Left colon (tissue), 2 donors: ENCODE data around the gene LIN37. TPM values are rescaled to one million over a fixed set of nuclear protein-coding genes. Genes with fewer than 3 reads are reported as not detected.
A peak's percentile ranks its signal among the peaks of the same experiment; 100 is the strongest.

Experiments
- ATAC-seq: fragments of 200-7000 bp; cut with Tn5 transposase; one replicate; pipeline ENCODE4 v1.9.1; 2020; ENCODE audit warnings: mild to moderate bottlenecking, moderate library complexity
- DNase-seq, 2 donors: peaks; one replicate each; pipeline ENCODE4 v3.0.0-alpha.2; 2020
- intact Hi-C, 2 donors: fragments of 100-400 bp; cut with DNase I in 1 of 2; cut with micrococcal nuclease in 1 of 2; formaldehyde crosslinking; loops; one replicate each; pipeline versions ENCODE4 v1.11.2 to v1.14.0; 2022; cut with DNase I, micrococcal nuclease
- total RNA-seq, 2 donors: library from RNA; stranded (reverse); fragmentation: NEBNext Ultra II Directional; extraction: Animal tissue kit (Norgen Biotek cat#: 25700); gene quantifications; one replicate each; pipeline ENCODE4 v1.2.1, GENCODE V29; 2021
- donor health status: DM: no; HTN: no; CAD: no.
- donor health status: DM: yes; HTN: yes; CAD: no.

LIN37 gene
- total RNA-seq, 2 donors from 2014 or later, result 5.9 to 6.1 TPM

DNA sequence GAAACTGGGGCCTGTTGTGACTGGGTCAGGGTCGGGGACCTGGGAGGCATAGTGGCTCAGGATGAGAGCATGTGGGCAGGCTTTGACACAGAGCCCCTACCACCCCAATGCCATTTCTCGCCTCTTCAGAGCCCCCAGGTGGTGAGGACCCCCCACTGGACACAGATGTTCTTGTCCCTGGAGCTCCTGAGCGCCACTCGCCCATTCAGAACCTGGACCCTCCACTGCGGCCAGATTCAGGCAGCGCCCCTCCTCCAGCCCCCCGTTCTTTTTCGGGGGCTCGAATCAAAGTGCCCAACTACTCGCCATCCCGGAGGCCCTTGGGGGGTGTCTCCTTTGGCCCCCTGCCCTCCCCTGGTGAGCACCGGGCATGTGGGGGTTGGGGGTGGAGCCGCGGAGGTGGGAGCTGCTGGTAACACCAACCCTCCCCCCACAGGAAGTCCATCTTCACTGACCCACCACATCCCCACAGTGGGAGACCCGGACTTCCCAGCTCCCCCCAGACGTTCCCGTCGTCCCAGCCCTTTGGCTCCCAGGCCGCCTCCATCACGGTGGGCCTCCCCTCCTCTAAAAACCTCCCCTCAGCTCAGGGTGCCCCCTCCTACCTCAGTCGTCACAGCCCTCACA lies 16.5 kb upstream of the LIN37 start:
- DNase-seq (no peak), ATAC-seq (no peak)
- intact Hi-C loops, result no loop called here

DNA sequence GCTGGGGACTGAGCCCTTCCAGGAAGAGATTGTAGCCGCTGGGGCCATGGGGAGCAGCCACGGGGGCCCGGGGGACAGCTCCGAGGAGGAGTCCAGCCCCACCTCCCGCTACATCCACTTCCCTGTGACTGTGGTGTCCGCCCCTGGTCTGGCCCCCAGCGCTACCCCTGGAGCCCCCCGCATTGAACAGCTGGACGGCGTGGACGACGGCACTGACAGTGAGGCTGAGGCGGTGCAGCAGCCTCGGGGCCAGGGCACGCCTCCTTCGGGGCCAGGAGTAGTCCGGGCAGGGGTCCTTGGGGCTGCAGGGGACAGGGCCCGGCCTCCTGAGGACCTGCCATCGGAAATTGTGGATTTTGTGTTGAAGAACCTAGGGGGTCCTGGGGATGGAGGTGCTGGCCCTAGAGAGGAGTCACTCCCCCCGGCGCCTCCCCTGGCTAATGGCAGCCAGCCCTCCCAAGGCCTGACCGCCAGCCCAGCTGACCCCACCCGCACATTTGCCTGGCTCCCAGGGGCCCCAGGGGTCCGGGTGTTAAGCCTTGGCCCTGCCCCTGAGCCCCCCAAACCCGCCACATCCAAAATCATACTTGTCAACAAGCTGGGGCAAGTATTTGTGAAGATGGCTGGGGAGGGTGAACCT lies 15.7 kb upstream of the LIN37 start:
- DNase-seq, result no peak
- intact Hi-C loops, result no loop called here

DNA sequence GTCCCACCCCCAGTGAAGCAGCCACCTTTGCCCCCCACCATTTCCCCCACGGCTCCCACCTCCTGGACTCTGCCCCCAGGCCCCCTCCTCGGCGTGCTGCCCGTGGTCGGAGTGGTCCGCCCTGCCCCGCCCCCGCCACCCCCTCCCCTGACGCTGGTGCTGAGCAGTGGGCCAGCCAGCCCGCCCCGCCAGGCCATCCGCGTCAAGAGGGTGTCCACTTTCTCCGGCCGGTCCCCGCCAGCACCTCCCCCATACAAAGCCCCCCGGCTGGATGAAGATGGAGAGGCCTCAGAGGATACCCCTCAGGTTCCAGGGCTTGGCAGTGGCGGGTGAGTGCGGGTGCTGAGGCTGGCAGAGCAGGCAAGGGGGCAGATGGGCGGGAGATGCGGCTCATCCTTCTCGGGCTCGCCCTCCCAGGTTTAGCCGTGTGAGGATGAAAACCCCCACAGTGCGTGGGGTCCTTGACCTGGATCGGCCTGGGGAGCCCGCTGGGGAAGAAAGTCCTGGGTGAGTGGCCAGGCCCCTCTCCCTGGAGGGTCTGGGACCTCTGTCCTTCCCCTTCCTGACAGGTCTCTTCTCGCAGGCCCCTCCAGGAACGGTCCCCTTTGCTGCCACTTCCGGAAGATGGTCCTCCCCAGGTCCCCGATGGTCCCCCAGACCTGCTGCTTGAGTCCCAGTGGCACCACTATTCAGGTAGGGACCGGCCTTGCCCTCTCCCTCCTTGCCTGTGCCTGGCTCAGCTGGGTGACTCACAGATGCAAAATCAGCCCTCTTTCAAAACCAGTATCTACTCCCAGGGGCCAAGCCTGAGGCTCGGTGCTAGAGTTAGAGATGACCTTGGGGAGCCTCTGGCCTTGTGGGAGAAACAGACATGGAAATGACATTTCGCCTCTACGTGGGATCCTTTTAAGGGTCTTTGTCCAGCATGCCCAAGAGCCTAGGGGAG lies 14.9 kb upstream of the LIN37 start:
- no peak for DNase-seq
- intact Hi-C loops, result no loop called here
- ATAC-seq, result no peak

More for the DNA sequence above, 15.7 kb upstream of the LIN37 start:
- ATAC-seq, result no peak

DNA sequence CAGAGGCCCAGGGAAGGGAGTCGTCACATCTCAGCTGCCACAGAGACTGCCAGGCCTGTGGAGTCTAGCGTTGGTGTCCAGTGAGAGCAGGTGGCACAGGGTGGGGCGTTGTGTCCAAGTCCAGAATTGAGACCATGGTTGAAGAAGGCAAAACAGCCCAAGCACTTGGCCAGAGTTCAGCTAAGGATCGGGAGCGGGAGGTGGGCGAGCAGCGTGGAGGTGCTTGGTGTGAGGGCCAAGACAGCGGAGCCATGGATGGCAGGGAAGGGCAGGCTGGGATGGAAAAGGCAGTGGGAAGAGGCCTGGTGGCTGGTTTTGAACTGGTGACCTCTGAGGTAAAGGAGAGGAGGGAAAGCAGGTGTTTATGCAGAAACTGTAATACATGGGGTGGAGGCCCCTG lies 14.1 kb upstream of the LIN37 start:
- no peak for ATAC-seq
- DNase-seq, result no peak
- intact Hi-C loops, result no loop called here

DNA sequence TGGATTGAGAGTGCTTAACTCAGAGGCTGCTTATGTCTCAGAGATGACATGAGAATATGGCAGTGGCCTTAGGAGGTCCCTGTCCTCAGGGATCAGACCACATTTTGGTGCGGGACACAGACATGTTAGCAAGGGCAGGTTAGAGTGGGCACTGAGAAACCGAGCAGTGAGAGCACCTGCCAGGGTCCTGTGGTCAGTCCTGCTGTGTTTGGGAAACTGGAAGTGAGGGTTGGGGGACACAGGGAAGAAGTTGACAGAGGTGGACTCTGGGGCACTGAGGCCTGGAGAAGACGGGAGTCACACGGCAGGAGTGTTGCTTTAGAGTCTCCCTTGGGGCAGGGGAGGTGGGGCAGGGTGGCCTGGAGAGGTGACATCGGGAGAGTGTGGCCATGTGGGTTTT lies 13.5 kb upstream of the LIN37 start:
- DNase-seq, result no peak
- intact Hi-C loops, result no loop called here
- no peak for ATAC-seq

DNA sequence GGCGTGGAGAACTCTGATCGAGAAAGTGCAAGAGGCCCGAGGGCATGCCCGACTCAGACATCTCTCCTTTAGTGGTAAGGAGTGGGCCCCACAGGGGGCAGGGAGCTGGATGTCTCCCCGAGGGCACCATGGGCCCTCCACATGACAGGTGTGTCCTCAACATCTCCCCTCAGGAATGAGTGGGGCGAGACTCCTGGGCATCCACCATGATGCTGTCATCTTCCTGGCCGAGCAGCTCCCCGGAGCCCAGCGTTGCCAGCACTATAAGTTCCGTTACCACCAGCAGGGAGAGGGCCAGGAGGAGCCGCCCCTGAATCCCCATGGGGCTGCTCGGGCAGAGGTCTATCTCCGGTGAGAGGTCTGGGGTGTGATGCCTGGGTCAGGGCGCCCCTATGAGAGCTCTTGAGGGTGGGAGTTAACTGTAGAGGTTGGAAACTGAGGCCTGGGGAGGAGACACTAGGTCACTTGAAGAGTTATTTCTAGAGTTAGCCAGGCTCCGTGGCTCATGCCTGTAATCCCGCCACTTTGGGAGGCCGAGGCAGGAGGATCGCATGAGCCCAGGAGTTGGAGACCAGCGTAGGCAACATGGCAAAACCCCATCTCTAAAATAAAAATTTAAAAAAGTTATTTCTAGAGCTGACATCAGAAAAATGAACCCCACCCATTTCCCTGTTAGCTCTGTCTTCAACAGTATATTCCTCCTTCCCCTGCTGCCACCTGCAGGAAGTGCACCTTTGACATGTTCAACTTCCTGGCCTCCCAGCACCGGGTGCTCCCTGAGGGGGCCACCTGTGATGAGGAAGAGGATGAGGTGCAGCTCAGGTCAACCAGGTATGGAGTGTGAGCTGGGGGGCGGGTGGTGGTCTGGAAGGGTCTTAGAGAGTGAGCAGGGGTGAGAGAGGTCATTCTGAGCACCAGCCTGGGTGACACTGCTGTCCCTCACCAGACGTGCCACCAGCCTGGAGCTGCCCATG lies 11.2 kb upstream of the LIN37 start:
- intact Hi-C loops, result no loop called here
- no peak for DNase-seq

DNA sequence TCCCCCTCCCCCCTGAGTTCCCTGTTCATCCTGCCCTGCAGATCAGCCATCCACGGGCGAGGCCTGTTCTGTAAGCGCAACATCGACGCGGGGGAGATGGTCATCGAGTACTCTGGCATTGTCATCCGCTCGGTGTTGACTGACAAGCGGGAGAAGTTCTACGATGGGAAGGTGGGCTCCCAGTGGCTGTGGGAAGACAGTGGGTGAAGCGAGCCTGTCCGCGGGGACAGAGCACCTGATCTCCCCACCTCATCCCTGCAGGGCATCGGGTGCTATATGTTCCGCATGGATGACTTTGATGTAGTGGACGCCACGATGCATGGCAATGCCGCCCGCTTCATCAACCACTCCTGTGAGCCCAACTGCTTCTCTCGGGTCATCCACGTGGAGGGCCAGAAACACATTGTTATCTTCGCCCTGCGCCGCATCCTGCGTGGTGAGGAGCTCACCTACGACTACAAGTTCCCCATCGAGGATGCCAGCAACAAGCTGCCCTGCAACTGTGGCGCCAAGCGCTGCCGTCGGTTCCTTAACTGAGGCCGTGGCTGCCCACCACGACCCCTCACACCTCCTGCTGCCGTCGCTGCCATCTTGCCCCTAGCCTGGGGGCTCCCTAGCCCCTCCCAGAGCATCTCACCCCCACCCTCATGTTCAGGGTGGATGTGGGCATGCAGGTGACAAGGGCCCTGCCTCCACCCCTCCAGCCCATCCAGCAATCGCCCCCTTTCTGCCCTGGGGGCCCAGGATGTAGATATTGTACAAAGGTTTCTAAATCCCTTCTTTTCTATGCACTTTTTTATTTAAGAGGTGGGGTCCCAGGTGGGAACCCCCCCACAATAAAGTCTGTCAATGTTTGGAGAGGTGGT lies 10.1 kb upstream of the LIN37 start:
- intact Hi-C loops, result no loop called here
- no peak for DNase-seq
- no peak for ATAC-seq

More for the DNA sequence above, 11.2 kb upstream of the LIN37 start:
- ATAC-seq, result no peak

DNA sequence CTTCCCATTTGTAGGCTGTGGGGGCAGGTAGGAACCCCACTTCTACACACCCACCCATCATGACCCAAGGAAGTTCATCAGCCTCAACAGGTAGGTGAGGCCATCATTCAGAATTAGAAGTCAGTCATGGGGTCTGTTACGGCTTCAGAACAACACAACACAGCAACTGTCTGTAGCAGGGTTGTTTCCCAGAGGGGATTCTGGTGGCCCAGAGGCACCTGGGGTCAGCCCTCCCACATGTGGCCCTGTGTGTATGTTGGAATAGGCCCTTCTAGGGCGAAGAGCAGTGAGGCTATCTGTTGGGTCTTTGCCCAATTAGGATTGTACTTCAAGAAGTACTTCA lies 9.5 kb upstream of the LIN37 start:
- ATAC-seq (no peak), DNase-seq (no peak)
- intact Hi-C loops, result no loop called here

DNA sequence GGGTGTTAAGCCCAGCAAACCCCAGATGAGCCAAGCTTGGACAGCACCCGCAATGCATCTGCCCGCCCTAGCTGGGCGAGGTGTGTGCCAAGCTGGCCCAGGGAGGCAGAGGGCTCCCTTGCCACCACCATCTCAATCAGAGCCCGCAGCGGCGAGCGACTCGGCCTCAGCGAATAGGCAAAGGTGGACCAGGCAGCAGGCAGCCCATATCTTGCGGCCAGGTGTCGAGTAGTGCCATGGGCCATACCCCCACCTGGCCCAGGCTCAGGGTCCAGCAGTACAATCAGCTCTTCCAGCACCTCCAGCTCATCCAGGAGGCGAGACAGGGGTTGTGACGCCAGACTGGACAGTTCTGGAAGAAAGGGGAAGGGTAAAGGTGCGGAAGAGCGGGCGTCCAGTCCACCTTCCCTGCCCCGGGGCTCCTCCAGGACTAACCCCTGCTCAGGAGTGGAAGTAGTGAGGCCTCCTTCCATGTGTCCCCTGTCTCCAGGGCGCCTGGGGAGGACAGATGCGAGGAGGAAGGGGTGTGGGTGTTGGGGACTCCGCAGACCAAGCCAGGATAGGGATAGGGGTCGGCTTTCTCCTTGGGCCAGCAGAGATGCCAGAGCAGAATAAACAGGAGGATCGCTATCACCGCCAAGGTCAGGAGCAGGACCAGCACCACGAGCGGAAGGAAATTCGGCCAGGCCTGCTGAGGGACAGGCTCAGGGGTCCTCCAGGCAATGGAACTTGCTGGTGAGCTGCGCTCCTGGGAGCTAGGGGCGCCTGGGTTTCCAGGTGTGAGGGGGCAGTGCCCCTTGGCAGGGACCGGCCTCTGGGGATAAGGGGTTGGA lies 8.9 kb upstream of the LIN37 start:
- intact Hi-C loops, result no loop called here
- no peak for DNase-seq

DNA sequence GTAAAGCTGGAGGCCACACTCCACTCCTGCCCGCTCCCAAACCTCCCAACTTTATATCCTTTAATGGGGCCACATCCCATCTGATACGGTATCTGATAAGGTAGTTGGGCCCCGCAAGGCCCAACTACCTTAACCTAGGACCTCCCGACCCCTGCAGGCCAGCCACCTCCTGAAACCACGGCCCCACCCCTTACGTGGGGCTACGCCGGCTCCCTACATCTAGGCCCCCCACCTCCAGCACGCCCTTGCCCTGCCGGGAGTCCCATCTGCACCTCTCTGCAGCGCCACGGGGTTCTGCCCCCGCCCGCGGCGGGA lies 8.3 kb upstream of the LIN37 start:
- ATAC-seq, result no peak
- intact Hi-C loops, result no loop called here
- no peak for DNase-seq

More for the DNA sequence above, 8.9 kb upstream of the LIN37 start:
- no peak for ATAC-seq

DNA sequence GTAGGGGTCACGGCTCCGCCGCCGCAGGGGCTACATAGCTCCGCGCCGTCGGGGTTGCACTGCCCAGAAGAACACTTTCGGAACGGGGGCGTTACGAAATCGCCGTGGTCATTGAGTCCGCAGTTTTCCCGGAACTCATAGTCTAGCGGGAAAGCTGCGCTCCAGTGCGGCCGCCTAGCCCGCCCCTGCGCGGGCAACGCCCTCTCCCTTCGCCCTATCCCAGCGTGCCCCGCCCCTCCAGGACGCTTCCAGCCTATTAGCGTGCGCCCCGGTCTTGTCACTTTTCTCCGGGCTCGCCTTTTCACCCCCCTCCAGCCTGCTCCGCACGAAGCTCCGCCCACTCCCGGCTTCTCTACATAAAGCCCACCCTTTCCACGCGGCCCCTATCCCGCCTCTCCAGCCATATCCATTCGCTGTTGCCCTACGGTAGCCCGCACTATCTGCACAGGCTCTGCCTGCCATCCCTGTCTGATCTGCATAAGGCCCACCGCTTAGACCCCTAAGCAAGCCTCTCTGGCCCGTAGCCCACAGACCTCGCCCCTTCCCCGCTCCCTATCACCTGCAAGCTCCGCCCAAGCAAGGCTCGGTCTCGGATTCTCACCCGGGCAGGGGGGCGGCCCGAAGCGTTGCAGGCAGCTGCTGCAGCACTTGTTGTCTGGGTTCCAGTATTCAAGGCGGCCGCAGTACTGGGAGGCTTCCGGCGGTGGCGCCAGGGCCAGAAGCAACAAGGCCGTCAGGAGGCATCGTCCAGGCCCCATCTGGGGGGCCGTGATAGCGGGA lies 7.8 kb upstream of the LIN37 start:
- ATAC-seq (peak; percentile 76), DNase-seq (peak; percentile 98 to 99)
- intact Hi-C loops, result no loop called here

DNA sequence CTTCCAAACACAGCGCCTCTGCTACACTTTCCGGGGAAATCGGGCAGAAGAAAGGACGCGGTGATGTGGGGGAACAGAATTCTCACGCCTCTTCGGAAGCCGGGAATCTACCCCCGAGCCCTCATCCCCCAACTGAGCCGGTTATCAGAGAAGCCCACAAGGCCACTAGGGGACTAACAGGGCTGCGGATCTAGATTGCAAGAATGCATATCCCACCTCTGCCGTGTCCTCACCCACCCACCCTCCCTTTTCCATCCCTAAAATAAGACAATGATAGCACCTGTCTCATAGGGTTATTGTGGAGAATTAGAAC lies 7.2 kb upstream of the LIN37 start:
- ATAC-seq (no peak), DNase-seq (no peak)
- intact Hi-C loops, result no loop called here

DNA sequence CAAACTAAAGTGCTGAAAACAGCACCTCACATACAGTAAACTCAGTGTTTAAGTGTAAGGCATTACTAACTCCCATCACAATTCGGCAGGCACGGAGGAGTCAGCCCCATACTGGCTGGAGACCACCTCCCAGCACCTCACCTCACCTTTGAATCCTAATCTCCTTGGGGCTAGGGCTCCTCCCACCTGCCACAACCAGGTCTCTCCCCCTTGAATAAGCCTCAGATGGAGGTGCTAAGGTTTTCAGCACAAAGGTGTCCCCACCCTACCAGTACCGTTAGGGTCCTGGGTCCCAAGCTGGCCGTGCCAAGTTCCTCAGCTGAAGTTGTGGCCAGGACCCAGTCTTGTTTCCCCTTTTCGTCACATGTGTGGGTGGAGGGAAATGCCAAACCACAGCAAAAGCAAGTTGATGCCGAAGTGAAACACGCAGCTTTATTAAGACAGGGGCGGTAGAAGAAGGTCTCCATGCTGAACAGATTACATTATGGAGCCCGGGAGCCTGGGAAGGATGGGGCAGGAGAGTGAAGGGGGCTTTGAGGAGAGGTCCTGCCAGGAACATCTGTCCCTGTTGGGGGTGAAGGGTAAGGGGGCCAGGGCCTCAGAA lies 6.2 kb upstream of the LIN37 start, which contains the start of gene IGFLR1:
TSS of gene IGFLR1 (minus strand) at position 332 of the 604 bp plus-strand sequence. CDS start 1,272 bp downstream, outside the sequence.
- DNase-seq, result peak in 1 of 2 donors; percentile 53
- no peak for ATAC-seq
- intact Hi-C loops, result no loop called here

DNA sequence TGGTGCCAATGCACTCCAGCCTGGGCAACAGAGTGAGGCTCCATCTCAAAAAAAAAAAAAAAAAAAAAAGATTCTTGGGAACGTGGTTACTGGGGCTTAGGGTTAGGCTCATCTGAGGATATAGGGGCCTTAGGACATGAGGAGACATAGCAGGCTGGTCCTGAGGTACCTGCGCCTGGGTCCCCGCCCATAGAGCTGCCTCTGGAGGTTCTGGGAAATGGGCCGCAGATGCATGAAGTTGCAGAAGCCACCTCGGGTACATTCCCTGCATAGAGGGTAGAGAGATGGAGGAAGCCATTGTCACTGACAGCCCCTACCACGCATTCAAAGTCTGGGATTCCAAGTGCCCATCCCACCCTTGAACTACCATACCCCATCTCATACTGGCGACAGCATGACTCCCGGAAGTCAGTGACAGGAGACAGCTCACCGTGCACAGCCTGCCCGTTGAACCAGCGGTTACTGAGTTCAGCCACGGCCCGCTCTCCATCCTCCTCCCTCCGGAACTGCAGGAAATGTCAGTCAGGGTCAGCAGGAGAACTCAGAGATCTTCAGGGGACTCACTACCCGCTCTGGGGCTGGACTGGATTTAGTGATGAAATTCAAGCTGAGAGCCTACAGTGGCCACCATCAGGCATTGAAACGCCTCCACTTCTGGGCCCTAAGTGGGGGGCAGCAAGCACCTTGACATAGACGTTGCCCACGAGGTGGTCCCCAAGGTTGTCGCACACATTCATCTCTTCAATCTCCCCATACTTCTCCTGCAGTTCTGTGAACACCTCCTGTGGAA lies 4.5 kb upstream of the LIN37 start:
- intact Hi-C loops, result no loop called here
- DNase-seq (no peak), ATAC-seq (no peak)
